NB4 (cell line): ENCODE data around the gene IL17RB.

ENCODE experiments used
- DNase-seq: peaks from one replicate; pipeline ENCODE4 v3.0.0; 2010; ENCODE audit warnings: low read depth
- H3K4me3 ChIP-seq: one replicate; pipeline ENCODE4 v1.5.1; 2011; ENCODE audit warnings: mild to moderate bottlenecking, low read depth, low read length, moderate library complexity
- CTCF ChIP-seq: IDR thresholded peaks from one replicate; pipeline ENCODE4 v1.5.1; 2012; ENCODE audit warnings: low read depth, low read length
- MAX ChIP-seq: IDR thresholded peaks from 2 replicates; pipeline ENCODE4 v1.6.1; 2011; ENCODE audit warnings: low read depth, low read length
- MYC ChIP-seq: IDR thresholded peaks from 2 replicates; pipeline ENCODE4 v1.6.1; 2011; ENCODE audit warnings: low read depth, low read length
- POLR2A ChIP-seq: IDR thresholded peaks from 2 replicates; pipeline ENCODE4 v1.6.1; 2011; ENCODE audit warnings: mild to moderate bottlenecking; ENCODE audit not compliant: insufficient read length; ENCODE audit errors: extremely low read depth

Gene IL17RB

GRCh38 chr3:53859178-53859577 is 12.8 kb downstream of the IL17RB start:
- no peak overlapping the region for H3K4me3 ChIP-seq
- no peak for TF ChIP-seq MYC
- no peak for TF ChIP-seq CTCF
- TF ChIP-seq POLR2A = no peak
- no peak for TF ChIP-seq MAX
- DNase-seq = no peak

GRCh38 chr3:53860196-53860595 is 13.8 kb downstream of the IL17RB start:
- no peak for TF ChIP-seq CTCF
- TF ChIP-seq POLR2A = no peak
- no peak for TF ChIP-seq MYC
- TF ChIP-seq MAX = no peak
- H3K4me3 ChIP-seq = no peak overlapping the region
- no peak for DNase-seq

- no peak overlapping the region for H3K4me3 ChIP-seq
- DNase-seq = no peak
- TF ChIP-seq POLR2A = no peak
- no peak for TF ChIP-seq CTCF
- no peak for TF ChIP-seq MYC
- no peak for TF ChIP-seq MAX
Observed at GRCh38 chr3:53862241-53862640, 15.9 kb downstream of the IL17RB start.

- no peak for TF ChIP-seq MYC
- TF ChIP-seq POLR2A = no peak
- no peak for TF ChIP-seq CTCF
- TF ChIP-seq MAX = no peak
- no peak overlapping the region for H3K4me3 ChIP-seq
- DNase-seq = no peak
Observed at GRCh38 chr3:53863145-53863544, 16.8 kb downstream of the IL17RB start.

GRCh38 chr3:53865732-53866499 is 19.5 kb downstream of the IL17RB start:
- DNase-seq = no peak
- TF ChIP-seq MAX = no peak
- no peak for TF ChIP-seq POLR2A
- no peak for TF ChIP-seq MYC
- no peak for TF ChIP-seq CTCF
- no peak overlapping the region for H3K4me3 ChIP-seq
